ENCODE data around the gene TMEM59. TPM values are rescaled to one million over a fixed set of nuclear protein-coding genes. Genes with fewer than 3 reads are reported as not detected.

Gene TMEM59
- polyA plus RNA-seq, 3 donors, result 169 to 925 (median 831) TPM

DNA sequence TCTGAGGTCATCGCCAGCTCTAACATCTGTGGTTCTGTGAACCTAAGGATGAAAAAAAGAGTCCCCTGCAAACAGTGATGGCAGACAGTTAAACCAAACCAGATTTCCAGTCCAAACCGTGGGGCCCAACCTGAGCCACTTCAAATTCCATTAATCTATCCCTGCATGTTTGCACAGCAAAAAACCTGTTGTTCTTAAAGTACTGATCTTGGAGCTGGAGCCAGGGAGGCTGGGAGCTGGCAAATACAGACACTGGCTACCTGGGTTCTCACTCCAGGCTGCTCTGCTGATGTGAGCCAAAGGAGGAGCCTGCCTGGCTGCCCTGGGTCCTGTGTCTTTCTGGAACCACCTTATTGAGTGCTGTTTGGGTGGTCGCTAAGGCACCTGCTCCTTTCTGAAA lies 51.4 kb downstream of the TMEM59 start:
- Histone ChIP-seq H3K4me3 (replicated peaks in 1 of 3; ENCODE audit: low read depth in 2 of 3, low read length in 3 of 3) (no peak overlapping the region), H3K4me1 (ENCODE audit: control insufficient read depth in 1 of 2, insufficient read depth in 2 of 2, low read length in 2 of 2) (no peaks in the 10 kb centered on the region), H3K27me3 (ENCODE audit: control insufficient read depth in 2 of 2, insufficient read depth in 2 of 2, low read length in 2 of 2) (no peaks in the 10 kb centered on the region), H3K4me2 (replicated peaks; ENCODE audit: extremely low read depth, low read length, poor library complexity, severe bottlenecking) (no peak overlapping the region), H4K20me1 (ENCODE audit: insufficient read depth, low read length) (no peaks in the 10 kb centered on the region), H3K36me3 (replicated peaks in 1 of 2; ENCODE audit: control insufficient read depth in 1 of 2, insufficient read depth in 2 of 2, low read length in 2 of 2) (no peaks in the 10 kb centered on the region), H3K79me2 (ENCODE audit: insufficient read depth, low read length) (no peaks in the 10 kb centered on the region), H3K9me3 (replicated peaks in 1 of 2; ENCODE audit: control insufficient read depth in 1 of 2, insufficient read depth in 1 of 2, low read length in 2 of 2) (peaks cover 0 to 10% of the 10 kb centered on the region in 2 donors), H2AFZ (ENCODE audit: insufficient read depth, low read depth, low read length, poor library complexity, severe bottlenecking) (no peak overlapping the region), H3K27ac (ENCODE audit: low read depth in 1 of 2, low read length in 2 of 2) (no peak overlapping the region), H3K9ac (ENCODE audit: insufficient read depth, low read length, poor library complexity, severe bottlenecking) (no peak overlapping the region)
- no peak overlapping the region for H3K27ac Mint-ChIP-seq
- no peaks in the 10 kb centered on the region for H3K4me1 Mint-ChIP-seq
- intact Hi-C loops (cut with micrococcal nuclease), result no loop called here
- DNase-seq, result no peak
- H3K36me3 Mint-ChIP-seq, result no peaks in the 10 kb centered on the region
- TF ChIP-seq, protein P1, sequence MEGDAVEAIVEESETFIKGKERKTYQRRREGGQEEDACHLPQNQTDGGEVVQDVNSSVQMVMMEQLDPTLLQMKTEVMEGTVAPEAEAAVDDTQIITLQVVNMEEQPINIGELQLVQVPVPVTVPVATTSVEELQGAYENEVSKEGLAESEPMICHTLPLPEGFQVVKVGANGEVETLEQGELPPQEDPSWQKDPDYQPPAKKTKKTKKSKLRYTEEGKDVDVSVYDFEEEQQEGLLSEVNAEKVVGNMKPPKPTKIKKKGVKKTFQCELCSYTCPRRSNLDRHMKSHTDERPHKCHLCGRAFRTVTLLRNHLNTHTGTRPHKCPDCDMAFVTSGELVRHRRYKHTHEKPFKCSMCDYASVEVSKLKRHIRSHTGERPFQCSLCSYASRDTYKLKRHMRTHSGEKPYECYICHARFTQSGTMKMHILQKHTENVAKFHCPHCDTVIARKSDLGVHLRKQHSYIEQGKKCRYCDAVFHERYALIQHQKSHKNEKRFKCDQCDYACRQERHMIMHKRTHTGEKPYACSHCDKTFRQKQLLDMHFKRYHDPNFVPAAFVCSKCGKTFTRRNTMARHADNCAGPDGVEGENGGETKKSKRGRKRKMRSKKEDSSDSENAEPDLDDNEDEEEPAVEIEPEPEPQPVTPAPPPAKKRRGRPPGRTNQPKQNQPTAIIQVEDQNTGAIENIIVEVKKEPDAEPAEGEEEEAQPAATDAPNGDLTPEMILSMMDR (IDR thresholded peaks at IDR 0.05), result no peak
- 80% methylated on average over 3 of the region's 3 CpGs for WGBS (ENCODE audit: insufficient coverage)
- H3K27me3 Mint-ChIP-seq (ENCODE audit: low read depth in 3 of 3), result peaks cover 0 to 4% (median 3%) of the 10 kb centered on the region in 3 donors
- no peak overlapping the region for H3K4me3 Mint-ChIP-seq
- H3K9me3 Mint-ChIP-seq, result peaks cover 2 to 12% (median 5%) of the 10 kb centered on the region in 7 donors

DNA sequence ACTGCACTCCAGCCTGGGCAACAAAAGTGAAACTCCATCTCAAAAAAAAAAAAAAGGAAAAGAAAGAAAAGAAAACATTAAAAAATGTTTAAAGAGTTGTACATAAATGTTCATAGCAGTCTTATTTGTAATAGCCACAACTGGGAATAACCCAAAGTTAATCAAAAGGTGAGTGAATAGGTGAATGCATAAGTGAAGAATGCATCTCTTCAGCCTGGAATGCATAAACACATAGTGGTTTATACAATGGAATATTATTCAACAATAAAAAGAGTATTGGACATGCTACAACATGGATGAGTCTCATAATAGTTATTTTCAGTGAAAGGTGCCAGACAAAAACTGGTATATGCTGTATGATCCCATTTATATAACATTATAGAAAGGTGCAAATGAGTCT lies 53.1 kb downstream of the TMEM59 start:
- Histone ChIP-seq H4K20me1 (ENCODE audit: insufficient read depth, low read length) (no peaks in the 10 kb centered on the region), H3K27me3 (ENCODE audit: control insufficient read depth in 2 of 2, insufficient read depth in 2 of 2, low read length in 2 of 2) (no peaks in the 10 kb centered on the region), H3K9me3 (replicated peaks in 1 of 2; ENCODE audit: control insufficient read depth in 1 of 2, insufficient read depth in 1 of 2, low read length in 2 of 2) (peaks cover 0 to 10% of the 10 kb centered on the region in 2 donors), H3K9ac (ENCODE audit: insufficient read depth, low read length, poor library complexity, severe bottlenecking) (no peak overlapping the region), H3K27ac (ENCODE audit: low read depth in 1 of 2, low read length in 2 of 2) (no peak overlapping the region), H3K4me3 (replicated peaks in 1 of 3; ENCODE audit: low read depth in 2 of 3, low read length in 3 of 3) (no peak overlapping the region), H3K4me1 (ENCODE audit: control insufficient read depth in 1 of 2, insufficient read depth in 2 of 2, low read length in 2 of 2) (no peaks in the 10 kb centered on the region), H2AFZ (ENCODE audit: insufficient read depth, low read depth, low read length, poor library complexity, severe bottlenecking) (no peak overlapping the region), H3K4me2 (replicated peaks; ENCODE audit: extremely low read depth, low read length, poor library complexity, severe bottlenecking) (no peak overlapping the region), H3K79me2 (ENCODE audit: insufficient read depth, low read length) (no peaks in the 10 kb centered on the region), H3K36me3 (replicated peaks in 1 of 2; ENCODE audit: control insufficient read depth in 1 of 2, insufficient read depth in 2 of 2, low read length in 2 of 2) (no peaks in the 10 kb centered on the region)
- Mint-ChIP-seq H3K36me3 (no peaks in the 10 kb centered on the region), H3K27me3 (ENCODE audit: low read depth in 3 of 3) (peaks cover 0 to 4% (median 3%) of the 10 kb centered on the region in 3 donors), H3K4me1 (no peaks in the 10 kb centered on the region), H3K4me3 (no peak overlapping the region), H3K9me3 (peaks cover 2 to 10% (median 5%) of the 10 kb centered on the region in 7 donors), H3K27ac (no peak overlapping the region)
- DNase-seq, result no peak
- TF ChIP-seq, protein P1 (IDR thresholded peaks at IDR 0.05), result no peak
- intact Hi-C loops (cut with micrococcal nuclease), result no loop called here

All from CD14-positive monocyte (primary cell).